Central memory CD8-positive, alpha-beta T cell (primary cell): ENCODE data around the gene CD164L2.
A peak's percentile ranks its signal among the peaks of the same experiment; 100 is the strongest.
"Not testable (repeated sequence)": the region's sequence is repeated elsewhere in the genome, so short reads cannot be mapped to it uniquely, and the experiment has no call there.

Experiments
- ATAC-seq: fragments of 150-1000 bp; cut with Tn5 transposase; replicated peaks from 2 replicates; pipeline ENCODE4 v1.10.0; 2022; ENCODE audit warnings: mild to moderate bottlenecking, moderate FRiP score, moderate number of reproducible peaks; ENCODE audit not compliant: poor library complexity, severe bottlenecking; ENCODE audit errors: extremely low read depth
- DNase-seq, 2 donors: peaks; one replicate each; pipeline ENCODE4 v3.0.0; 2021; ENCODE audit warnings: low spot score in 2 of 2
- H3K27ac Mint-ChIP-seq: one replicate; pipeline ENCODE4 v1.8.0; 2022; ENCODE audit warnings: low read depth, mild to moderate bottlenecking, moderate library complexity, mixed read lengths
- H3K27me3 Mint-ChIP-seq: one replicate; pipeline ENCODE4 v1.8.0; 2022; ENCODE audit warnings: mixed read lengths
- H3K36me3 Mint-ChIP-seq: one replicate; pipeline ENCODE4 v1.8.0; 2022; ENCODE audit warnings: mild to moderate bottlenecking, moderate library complexity, mixed read lengths; ENCODE audit not compliant: insufficient read depth
- H3K4me1 Mint-ChIP-seq: one replicate; pipeline ENCODE4 v1.8.0; 2022; ENCODE audit warnings: mixed read lengths
- H3K4me3 Mint-ChIP-seq: one replicate; pipeline ENCODE4 v1.8.0; 2022; ENCODE audit warnings: mild to moderate bottlenecking, moderate library complexity, mixed read lengths
- H3K9me3 Mint-ChIP-seq: one replicate; pipeline ENCODE4 v1.8.0; 2022; ENCODE audit warnings: mixed read lengths

Gene CD164L2

DNA sequence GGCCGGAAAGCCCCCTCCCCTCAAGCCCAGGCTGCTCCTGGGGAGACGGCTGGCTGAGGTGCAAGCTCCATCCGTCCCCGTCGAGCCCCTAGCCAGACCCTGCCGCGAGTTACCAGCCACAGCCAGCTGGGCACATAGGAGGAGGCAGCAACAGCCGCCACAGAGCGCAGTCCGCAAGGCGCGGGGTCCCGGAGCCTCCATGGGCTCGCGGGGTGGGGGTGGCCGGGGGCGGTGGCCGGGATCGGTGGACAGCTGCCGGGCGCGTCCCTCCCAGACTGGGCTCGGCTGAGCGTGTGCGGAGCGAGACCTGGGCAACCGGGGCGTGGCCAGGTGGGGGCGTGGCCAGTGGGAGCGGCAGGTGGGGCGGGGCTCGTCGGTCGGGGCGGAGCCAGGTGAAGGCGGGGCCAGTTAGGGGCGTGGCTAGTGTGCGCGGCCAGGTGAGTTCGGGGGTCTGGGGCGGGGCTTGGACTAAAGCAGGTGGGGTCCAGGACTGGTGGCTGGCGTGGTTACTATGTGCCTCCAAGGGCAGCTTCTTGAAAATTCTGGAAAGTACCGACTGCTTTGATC lies at the start of gene CD164L2:
TSS of gene CD164L2 (minus strand) at position 295 of the 567 bp plus-strand sequence. CDS start at position 201, 94 bp downstream.
- ATAC-seq (no peak), DNase-seq (no peak)
- Mint-ChIP-seq H3K9me3 (no peaks in the 10 kb centered on the region), H3K4me3 (no peak within 1 kb of the TSS), H3K4me1 (no peaks in the 10 kb centered on the region), H3K36me3 (peaks cover 1% of the 10 kb centered on the region), H3K27ac (no peak within 1 kb of the TSS), H3K27me3 (no peaks in the 10 kb centered on the region)

DNA sequence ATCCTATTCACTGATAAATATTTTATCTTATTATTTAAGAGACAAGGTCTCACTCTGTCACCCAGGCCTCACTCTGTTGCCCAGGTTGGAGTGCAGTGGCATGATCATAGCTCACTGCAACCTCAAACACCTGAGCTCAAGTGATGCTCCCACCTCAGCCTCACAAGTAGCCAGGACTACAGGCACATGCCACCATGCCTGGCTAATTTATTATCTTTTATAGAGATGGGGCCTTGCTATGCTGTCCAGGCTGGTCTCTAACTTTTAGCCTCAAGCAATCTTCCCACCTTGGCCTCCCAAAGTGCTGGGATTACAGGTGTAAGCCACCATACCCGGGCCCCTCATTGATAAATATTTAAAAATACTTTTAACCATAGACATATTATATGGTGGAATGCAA lies 49.6 kb upstream of the CD164L2 start:
- H3K27me3 Mint-ChIP-seq, ATAC-seq, H3K27ac Mint-ChIP-seq, H3K36me3 Mint-ChIP-seq, DNase-seq, H3K4me3 Mint-ChIP-seq, H3K9me3 Mint-ChIP-seq: not testable (repeated sequence)
- peaks cover 62% of the 10 kb centered on the region for H3K4me1 Mint-ChIP-seq

DNA sequence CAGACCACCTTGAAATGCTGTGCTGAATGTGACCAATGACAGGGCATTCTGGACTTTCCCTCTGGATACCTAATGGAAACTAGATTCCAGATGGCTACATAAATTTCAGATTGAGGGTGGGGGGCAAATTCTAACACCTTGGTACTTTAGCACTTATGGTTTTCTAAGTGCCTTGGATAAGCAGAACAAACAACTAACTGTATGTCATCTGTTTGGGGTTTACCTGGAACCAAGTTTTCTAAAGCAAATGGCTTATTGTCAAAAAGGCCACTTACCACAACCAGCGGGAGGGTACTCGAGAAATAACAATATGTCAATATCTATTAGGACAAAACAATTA lies 48.4 kb upstream of the CD164L2 start:
- ATAC-seq (no peak), DNase-seq (no peak)
- H3K27ac Mint-ChIP-seq = peak overlapping the region; percentile 59
- peaks cover 9% of the 10 kb centered on the region for H3K36me3 Mint-ChIP-seq
- no peaks in the 10 kb centered on the region for H3K9me3 Mint-ChIP-seq
- no peak overlapping the region for H3K4me3 Mint-ChIP-seq
- H3K4me1 Mint-ChIP-seq = peaks cover 52% of the 10 kb centered on the region
- no peaks in the 10 kb centered on the region for H3K27me3 Mint-ChIP-seq

DNA sequence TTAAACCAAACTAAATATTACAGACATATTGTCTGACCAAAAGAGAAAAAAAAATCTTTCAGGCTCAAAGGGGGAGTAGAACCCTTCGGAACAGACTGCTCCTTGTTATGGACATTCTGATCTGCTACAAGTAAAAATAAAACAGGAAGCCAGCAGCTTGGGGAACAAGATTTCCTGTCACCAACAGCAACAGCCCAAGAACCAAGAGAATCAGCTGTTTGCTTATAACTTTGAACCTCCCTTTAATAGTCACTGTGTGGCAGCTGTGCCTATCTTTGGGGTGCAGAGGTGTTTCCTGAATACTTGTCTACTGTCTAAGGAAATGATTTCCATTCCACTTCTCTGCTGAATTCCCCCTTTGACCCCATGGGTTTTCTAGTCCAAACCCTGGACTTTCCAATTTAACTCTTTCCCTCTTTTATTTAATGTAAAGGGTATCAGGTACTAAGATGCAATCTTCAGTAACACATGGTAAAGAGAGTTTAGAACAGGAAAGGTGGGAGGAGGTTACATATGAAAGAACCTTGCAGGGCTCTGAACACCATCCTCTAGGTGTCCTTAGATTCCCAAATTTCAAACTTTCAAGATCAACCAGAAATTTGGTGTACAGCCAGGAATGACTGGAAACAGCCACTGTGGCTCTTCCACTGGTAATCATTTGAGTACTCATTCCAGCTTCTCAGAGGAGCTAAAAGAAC lies 47.9 kb upstream of the CD164L2 start:
- no peaks in the 10 kb centered on the region for H3K9me3 Mint-ChIP-seq
- no peaks in the 10 kb centered on the region for H3K27me3 Mint-ChIP-seq
- peak overlapping the region; percentile 48 for H3K4me3 Mint-ChIP-seq
- ATAC-seq (peak; percentile 78), DNase-seq (no peak)
- H3K4me1 Mint-ChIP-seq = peaks cover 50% of the 10 kb centered on the region
- peaks cover 13% of the 10 kb centered on the region for H3K36me3 Mint-ChIP-seq
- peak overlapping the region; percentile 59 for H3K27ac Mint-ChIP-seq

DNA sequence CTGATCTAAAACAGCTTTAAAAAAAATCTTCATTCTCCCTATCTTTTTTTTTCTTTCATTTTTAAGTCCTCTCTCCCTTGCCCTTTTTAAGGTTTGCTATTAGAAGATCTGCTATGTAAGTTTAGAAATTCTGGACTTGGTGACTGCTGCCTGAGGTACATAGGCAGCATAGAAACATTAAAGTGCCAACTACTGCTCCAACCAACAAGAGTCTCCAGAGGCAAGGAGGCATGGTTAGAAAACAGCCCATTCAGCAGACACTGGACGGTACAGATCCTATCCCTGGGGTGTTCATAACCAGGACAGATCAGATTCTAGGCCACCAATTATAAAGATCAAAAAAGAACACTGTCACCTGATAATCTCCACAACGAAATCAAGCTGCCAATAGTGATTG lies 45.9 kb upstream of the CD164L2 start:
- H3K36me3 Mint-ChIP-seq = peaks cover 23% of the 10 kb centered on the region
- peaks cover 53% of the 10 kb centered on the region for H3K4me1 Mint-ChIP-seq
- peak overlapping the region; percentile 71 for H3K27ac Mint-ChIP-seq
- no peak for DNase-seq
- no peaks in the 10 kb centered on the region for H3K27me3 Mint-ChIP-seq
- H3K9me3 Mint-ChIP-seq = no peaks in the 10 kb centered on the region
- no peak for ATAC-seq
- H3K4me3 Mint-ChIP-seq = peak overlapping the region; percentile 11

DNA sequence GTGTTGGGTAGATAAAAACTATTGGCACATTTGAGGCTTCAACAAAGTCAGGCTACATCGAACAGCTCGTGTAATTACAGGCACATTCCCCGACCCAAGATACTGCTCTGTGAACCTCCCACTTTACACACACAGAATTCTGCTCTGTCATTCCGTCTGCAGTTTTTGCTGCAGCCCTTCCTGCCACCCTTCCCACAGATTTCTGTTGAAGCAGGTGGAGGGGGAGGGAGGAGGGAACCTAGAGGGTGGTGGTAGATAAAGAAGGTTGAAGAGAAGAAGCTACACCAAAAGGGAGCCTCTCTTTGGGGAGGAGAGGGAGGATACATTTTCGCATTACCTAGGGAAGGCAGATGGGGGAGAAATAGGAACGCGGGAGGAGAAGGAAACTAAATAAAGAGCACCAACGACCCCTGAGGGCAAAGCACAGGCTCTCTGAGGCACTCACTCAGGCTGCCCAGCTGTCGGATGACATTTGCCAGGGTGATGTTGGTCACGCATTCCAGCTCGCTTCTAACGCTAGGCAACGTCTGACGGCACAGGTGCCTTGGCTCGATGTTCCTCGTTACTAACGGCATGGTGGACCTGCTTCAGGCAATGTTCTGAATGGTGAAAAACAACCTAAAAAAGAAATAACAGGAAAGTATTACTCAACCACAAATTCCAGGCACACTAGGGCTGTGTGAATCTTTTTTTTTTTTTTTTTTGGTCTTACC lies 45.3 kb upstream of the CD164L2 start:
- Mint-ChIP-seq H3K9me3 (no peaks in the 10 kb centered on the region), H3K27me3 (no peaks in the 10 kb centered on the region), H3K27ac (peak overlapping the region; percentile 71), H3K4me3 (peak overlapping the region; percentile 11), H3K36me3 (peaks cover 23% of the 10 kb centered on the region), H3K4me1 (peaks cover 49% of the 10 kb centered on the region)
- no peak for DNase-seq
- no peak for ATAC-seq

DNA sequence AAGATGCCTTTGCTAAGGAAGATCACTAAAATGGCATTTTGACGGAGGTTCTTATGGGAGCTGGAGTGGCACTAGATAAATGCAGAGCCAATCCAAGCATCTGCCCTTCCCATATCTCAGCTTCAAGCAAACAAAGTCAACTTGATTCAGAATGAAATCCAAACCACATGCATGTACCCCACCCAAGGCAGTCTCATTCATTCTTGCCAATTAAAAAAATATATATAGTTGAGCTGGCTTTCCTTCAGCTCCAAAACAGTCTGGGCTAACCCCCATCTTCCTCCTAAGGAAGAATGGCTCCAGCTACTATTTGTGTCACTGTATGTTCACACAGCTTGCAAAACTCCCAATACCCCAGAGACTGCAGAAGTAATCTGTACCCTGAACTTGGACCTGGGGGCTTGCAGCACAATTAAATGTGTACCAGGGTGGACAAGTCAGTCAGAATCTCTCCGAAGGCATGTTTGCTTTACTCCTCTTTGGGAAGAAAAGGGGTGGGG lies 44.7 kb upstream of the CD164L2 start:
- Mint-ChIP-seq H3K36me3 (peaks cover 23% of the 10 kb centered on the region), H3K4me3 (no peak overlapping the region), H3K27me3 (no peaks in the 10 kb centered on the region), H3K9me3 (no peaks in the 10 kb centered on the region), H3K27ac (no peak overlapping the region), H3K4me1 (peaks cover 44% of the 10 kb centered on the region)
- ATAC-seq (no peak), DNase-seq (no peak)

DNA sequence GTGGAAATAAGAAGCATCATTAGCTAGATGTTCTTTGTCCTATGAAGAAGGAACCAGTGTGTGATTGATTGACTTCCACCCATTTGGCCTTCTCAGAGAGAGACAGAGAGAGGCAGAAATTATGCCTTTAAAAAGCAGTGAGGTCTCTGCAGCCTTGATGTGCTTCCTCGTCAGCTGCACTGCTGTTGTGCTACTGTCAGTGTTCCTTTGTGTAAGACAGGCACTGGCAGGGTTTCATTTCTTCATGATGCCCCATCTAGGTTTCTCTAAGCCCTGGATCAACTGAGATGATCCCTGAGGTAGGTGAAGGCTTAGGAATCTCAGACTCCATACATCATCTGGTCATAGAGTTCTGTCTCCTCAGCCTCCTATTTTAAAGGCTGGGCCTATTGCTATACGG lies 44.2 kb upstream of the CD164L2 start:
- peaks cover 23% of the 10 kb centered on the region for H3K36me3 Mint-ChIP-seq
- H3K27me3 Mint-ChIP-seq = no peaks in the 10 kb centered on the region
- ATAC-seq (no peak), DNase-seq (no peak)
- H3K9me3 Mint-ChIP-seq = no peaks in the 10 kb centered on the region
- no peak overlapping the region for H3K4me3 Mint-ChIP-seq
- H3K27ac Mint-ChIP-seq = no peak overlapping the region
- H3K4me1 Mint-ChIP-seq = peaks cover 49% of the 10 kb centered on the region

DNA sequence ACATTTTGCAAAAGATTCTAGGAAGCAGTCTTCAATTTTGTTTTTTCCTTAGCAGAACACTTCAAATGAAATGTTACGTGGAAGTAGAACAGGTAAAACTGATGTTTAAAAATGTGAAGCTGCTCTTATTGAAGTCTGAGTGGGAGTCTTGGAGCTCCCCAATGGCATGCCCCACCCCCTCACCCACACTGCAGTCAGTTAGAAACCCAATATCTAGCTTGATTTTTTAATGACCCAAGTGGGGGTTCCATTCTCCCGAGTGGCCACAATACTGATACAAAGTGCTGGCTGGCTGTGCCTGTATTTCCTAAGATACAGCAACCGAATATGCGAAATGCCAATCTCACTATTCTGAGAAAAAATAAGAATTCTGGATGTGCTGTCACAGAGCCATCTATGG lies 40.6 kb upstream of the CD164L2 start:
- no peak for ATAC-seq
- DNase-seq = no peak
- Mint-ChIP-seq H3K4me3 (no peak overlapping the region), H3K9me3 (no peaks in the 10 kb centered on the region), H3K27ac (no peak overlapping the region), H3K27me3 (no peaks in the 10 kb centered on the region), H3K36me3 (peaks cover 29% of the 10 kb centered on the region), H3K4me1 (peaks cover 44% of the 10 kb centered on the region)

DNA sequence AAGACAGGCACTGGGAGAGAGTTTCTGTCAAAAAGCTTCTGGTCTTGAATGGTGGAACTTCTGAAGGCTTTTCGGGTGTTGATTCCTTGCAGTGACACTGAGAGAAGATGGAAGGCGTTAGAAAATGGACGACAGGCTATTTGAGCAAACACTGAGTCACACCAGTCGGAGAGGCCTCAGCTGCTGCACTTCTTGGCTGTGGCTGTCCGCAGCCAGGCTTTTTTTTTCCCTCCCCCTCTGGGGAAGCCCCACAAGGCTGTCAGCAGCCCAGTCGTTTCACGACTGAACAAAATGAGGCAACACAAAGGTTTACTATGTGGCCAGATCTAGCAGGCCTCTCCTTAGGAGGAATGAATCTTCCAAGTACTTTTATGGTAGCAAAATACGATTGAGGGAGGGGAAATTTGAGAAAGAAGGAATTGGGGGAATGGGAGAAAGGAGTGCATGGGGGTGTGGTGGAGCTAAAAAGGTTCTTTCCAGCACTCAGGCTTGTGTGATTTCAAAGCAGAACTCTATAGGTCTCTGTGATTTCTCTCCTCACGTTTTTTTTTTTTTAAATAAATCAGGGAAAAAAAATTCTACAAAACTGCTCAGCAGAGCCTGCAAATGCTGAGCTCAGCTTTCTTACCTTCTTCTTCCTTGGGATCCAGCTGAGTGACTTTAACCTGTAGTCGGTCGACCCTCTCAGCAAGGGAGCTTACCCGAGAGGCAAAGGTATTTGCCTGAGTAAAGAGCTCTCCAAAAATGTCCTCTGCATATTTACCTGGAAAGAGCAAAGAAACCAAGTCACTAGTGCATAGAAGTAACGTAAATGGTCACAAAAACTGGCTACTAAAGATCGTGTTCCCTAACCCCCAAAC lies 35.4 kb upstream of the CD164L2 start:
- Mint-ChIP-seq H3K9me3 (no peaks in the 10 kb centered on the region), H3K27ac (peak overlapping the region; percentile 70), H3K27me3 (no peaks in the 10 kb centered on the region), H3K4me1 (peaks cover 51% of the 10 kb centered on the region), H3K4me3 (no peak overlapping the region), H3K36me3 (peaks cover 40% of the 10 kb centered on the region)
- ATAC-seq (peak; percentile 48), DNase-seq (no peak)

DNA sequence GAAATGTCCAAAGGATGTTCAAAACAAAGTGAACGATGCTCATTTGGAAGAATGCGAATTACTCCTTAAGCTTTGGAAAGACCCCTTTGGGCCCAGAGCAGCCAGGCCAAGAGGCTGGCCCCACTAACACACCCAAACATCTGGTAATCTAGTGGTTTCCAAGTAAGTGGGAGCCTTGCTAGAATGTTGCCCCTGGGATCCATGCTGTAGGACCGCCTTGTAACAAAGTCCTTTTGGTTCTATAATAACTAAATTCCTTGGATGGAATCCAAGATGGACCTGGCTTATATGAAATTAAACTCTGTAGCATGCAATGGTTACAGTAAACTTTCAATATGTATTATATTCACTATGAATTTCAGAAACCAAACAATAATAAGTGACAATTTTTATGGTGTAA lies 34.6 kb upstream of the CD164L2 start:
- ATAC-seq (no peak), DNase-seq (no peak)
- no peaks in the 10 kb centered on the region for H3K9me3 Mint-ChIP-seq
- H3K4me1 Mint-ChIP-seq = peaks cover 50% of the 10 kb centered on the region
- H3K36me3 Mint-ChIP-seq = peaks cover 45% of the 10 kb centered on the region
- H3K4me3 Mint-ChIP-seq = no peak overlapping the region
- peak overlapping the region; percentile 70 for H3K27ac Mint-ChIP-seq
- no peaks in the 10 kb centered on the region for H3K27me3 Mint-ChIP-seq

DNA sequence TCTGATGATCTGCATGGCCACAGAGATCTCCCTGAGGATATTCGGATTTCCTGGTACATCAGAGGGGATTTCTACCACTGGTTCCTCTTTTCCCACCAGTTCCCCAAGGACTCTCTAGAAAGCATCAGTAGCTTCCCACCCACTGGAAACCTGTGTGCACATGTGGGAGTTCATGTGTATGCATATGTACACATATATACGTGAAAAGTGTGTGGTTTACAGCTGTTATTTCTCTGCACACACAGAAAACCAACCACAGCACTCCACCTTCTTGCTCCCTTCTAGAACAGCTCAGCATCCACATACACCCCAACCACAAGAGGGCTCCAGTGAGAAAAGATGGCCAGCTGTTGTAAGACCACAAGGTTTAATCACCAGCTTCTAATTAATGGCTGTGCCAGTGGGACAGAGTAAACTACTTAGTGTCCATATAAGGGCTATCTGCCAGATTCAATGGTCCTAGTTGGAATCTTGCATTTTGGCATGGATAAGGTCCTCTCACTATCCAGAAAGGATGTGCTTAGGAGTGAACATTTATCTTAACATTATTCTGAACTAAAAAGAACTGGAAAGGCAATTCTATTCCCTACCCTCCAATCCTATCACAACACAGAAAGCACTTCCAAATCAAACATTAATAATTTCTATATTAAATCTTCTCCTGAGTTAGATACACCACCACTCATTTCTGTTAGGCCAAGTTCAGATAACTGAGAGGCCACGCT lies 33.4 kb upstream of the CD164L2 start:
- ATAC-seq (peak; percentile 81), DNase-seq (peak in 1 of 2 donors; percentile 50)
- H3K27ac Mint-ChIP-seq = peak overlapping the region; percentile 49
- peaks cover 51% of the 10 kb centered on the region for H3K36me3 Mint-ChIP-seq
- H3K4me1 Mint-ChIP-seq = peaks cover 41% of the 10 kb centered on the region
- H3K4me3 Mint-ChIP-seq = no peak overlapping the region
- H3K9me3 Mint-ChIP-seq = no peaks in the 10 kb centered on the region
- H3K27me3 Mint-ChIP-seq = no peaks in the 10 kb centered on the region
